Heart left ventricle (tissue), 13 donors: ENCODE results near the gene ELFN1.

Experiments used
- CTCF ChIP-seq, 12 donors: fragments of 200-600 bp; sonication (generic) in 4 of 12; IDR thresholded peaks; one replicate each; pipeline versions ENCODE4 v1.5.0 to v1.8.0; 2018 to 2022; ENCODE audit warnings: antibody characterized with exemption in 12 of 12, mild to moderate bottlenecking in 5 of 12
- POLR2A ChIP-seq, 2 donors: fragments of 450-650 bp; IDR thresholded peaks; one replicate each; pipeline ENCODE4 v1.6.1; 2017; ENCODE audit warnings: antibody characterized with exemption in 2 of 2, mild to moderate bottlenecking in 2 of 2, moderate library complexity in 2 of 2
- donor health status: ischemic (EF 13 %, LVEDD 7.1; RV severe dilation, severe dysfunction).
- donor health status: DM: no; HTN: yes; CAD: no.
- donor health status: DM: no; HTN: no; CAD: no.
- donor health status: ischemic (EF 25% LVEDD 6.9; RV normal size, moderate dysfunction).
- donor health status: ischemic (EF 25% LVEDD 5.7; RV mildly dilated, moderate dysfunction).
- donor health status: ischemic (EF 35%, LVEDD 5.7; RV mildly dilated, moderate dysfunction).
- donor health status: nonischemic (EF 11% LVEDD 7.7; RV severe dilation, severe dysfunction).
- donor health status: DM: yes; HTN: yes; CAD: no.
- donor health status: PGD.
- donor health status: ischemic (EF 29% LVEDD 5.4; RV normal size, mild dysfunction).
- donor health status: nonischemic (EF 23%, LVEDD 6.1; RV moderate dilation, normal function).

GRCh38 chr7:1739593-1739992 is 69.5 kb downstream of the ELFN1 start:
- TF ChIP-seq CTCF (IDR thresholded peaks at IDR 0.05) (no peak), POLR2A (IDR thresholded peaks at IDR 0.05) (no peak)
